ENCODE data around the gene TBC1D1.

DNA sequence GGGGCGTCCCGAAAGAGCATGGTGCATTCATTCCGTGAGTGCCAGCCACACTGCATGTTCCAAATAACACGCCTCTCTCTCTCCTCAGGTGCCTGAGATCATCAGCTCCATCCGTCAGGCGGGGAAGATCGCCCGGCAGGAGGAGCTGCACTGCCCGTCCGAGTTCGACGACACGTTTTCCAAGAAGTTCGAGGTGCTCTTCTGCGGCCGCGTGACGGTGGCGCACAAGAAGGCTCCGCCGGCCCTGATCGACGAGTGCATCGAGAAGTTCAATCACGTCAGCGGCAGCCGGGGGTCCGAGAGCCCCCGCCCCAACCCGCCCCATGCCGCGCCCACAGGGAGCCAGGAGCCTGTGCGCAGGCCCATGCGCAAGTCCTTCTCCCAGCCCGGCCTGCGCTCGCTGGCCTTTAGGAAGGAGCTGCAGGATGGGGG lies 123.6 kb downstream of the TBC1D1 start:
- TF ChIP-seq, protein P1, sequence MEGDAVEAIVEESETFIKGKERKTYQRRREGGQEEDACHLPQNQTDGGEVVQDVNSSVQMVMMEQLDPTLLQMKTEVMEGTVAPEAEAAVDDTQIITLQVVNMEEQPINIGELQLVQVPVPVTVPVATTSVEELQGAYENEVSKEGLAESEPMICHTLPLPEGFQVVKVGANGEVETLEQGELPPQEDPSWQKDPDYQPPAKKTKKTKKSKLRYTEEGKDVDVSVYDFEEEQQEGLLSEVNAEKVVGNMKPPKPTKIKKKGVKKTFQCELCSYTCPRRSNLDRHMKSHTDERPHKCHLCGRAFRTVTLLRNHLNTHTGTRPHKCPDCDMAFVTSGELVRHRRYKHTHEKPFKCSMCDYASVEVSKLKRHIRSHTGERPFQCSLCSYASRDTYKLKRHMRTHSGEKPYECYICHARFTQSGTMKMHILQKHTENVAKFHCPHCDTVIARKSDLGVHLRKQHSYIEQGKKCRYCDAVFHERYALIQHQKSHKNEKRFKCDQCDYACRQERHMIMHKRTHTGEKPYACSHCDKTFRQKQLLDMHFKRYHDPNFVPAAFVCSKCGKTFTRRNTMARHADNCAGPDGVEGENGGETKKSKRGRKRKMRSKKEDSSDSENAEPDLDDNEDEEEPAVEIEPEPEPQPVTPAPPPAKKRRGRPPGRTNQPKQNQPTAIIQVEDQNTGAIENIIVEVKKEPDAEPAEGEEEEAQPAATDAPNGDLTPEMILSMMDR (IDR thresholded peaks at IDR 0.05; ENCODE audit: poor library complexity, severe bottlenecking) = no peak
- TF ChIP-seq EZH2 (IDR thresholded peaks at IDR 0.05; ENCODE audit: borderline replicate concordance, insufficient read depth, low read length, poor library complexity, severe bottlenecking) (no peak), POLR2AphosphoS5 (IDR thresholded peaks at IDR 0.05) (no peak)

Data from neural cell (in vitro differentiated cells).